HepG2 (cell line): ENCODE results near the gene C2orf74. TPM values are rescaled to one million over a fixed set of nuclear protein-coding genes. Genes with fewer than 3 reads are reported as not detected.

Source experiments
- CHD2 ChIP-seq: IDR thresholded peaks from 2 replicates; pipeline ENCODE4 v1.6.1; 2011; ENCODE audit warnings: low read depth, low read length, improper control_type of control experiment
- DRAP1 ChIP-seq: IDR thresholded peaks from 2 replicates; pipeline ENCODE4 v1.6.1; 2016; ENCODE audit warnings: missing genetic modification reagents, missing compliant biosample characterization
- HIVEP1 ChIP-seq: sonication (generic); formaldehyde crosslinking; IDR thresholded peaks from 2 replicates; pipeline ENCODE4 v1.4.0; 2020; ENCODE audit warnings: mild to moderate bottlenecking, missing genetic modification reagents
- KMT2B ChIP-seq: IDR thresholded peaks from 2 replicates; pipeline ENCODE4 v1.6.1; 2016; ENCODE audit warnings: missing genetic modification reagents, missing compliant biosample characterization
- MLX ChIP-seq: IDR thresholded peaks from 2 replicates; pipeline ENCODE4 v1.6.1; 2016
- REPIN1 ChIP-seq: sonication (generic); formaldehyde crosslinking; IDR thresholded peaks from 2 replicates; pipeline ENCODE4 v1.8.0; 2022; ENCODE audit warnings: missing genetic modification reagents, low read depth, mild to moderate bottlenecking, borderline replicate concordance
- RFX5 ChIP-seq: IDR thresholded peaks from 2 replicates; pipeline ENCODE4 v1.6.1; 2011; ENCODE audit warnings: low read depth, low read length, improper control_type of control experiment
- SALL2 ChIP-seq: sonication (generic); formaldehyde crosslinking; IDR thresholded peaks from 2 replicates; pipeline ENCODE4 v1.8.1; 2023; ENCODE audit warnings: mild to moderate bottlenecking, missing genetic modification reagents, inconsistent platforms
- SMAD9 ChIP-seq: sonication (generic); formaldehyde crosslinking; IDR thresholded peaks from 2 replicates; pipeline ENCODE4 v1.5.1; 2020; ENCODE audit warnings: mild to moderate bottlenecking, missing genetic modification reagents
- SP140L ChIP-seq: sonication (generic); formaldehyde crosslinking; IDR thresholded peaks from 2 replicates; pipeline ENCODE4 v1.4.0; 2020; ENCODE audit warnings: missing genetic modification reagents, borderline replicate concordance
- TFAP4 ChIP-seq: sonication (generic); IDR thresholded peaks from 2 replicates; pipeline ENCODE4 v1.6.1; 2016; ENCODE audit warnings: low read depth, borderline replicate concordance
- TRIM22 ChIP-seq: fragments of 450-650 bp; IDR thresholded peaks from 2 replicates; pipeline ENCODE4 v1.6.1; 2017
- ZIK1 ChIP-seq: sonication (generic); formaldehyde crosslinking; IDR thresholded peaks from 2 replicates; pipeline ENCODE4 v1.5.0; 2020; ENCODE audit warnings: mild to moderate bottlenecking, low read depth, missing genetic modification reagents, borderline replicate concordance
- ZNF138 ChIP-seq: sonication (generic); formaldehyde crosslinking; IDR thresholded peaks from 2 replicates; pipeline ENCODE4 v1.5.0; 2020; ENCODE audit warnings: mild to moderate bottlenecking, low read depth, missing genetic modification reagents
- ZNF251 ChIP-seq: sonication (generic); formaldehyde crosslinking; IDR thresholded peaks from 2 replicates; pipeline ENCODE4 v1.9.0; 2021; ENCODE audit warnings: mild to moderate bottlenecking, missing genetic modification reagents
- ZNF276 ChIP-seq: sonication (generic); formaldehyde crosslinking; IDR thresholded peaks from 2 replicates; pipeline ENCODE4 v1.4.0; 2020; ENCODE audit warnings: mild to moderate bottlenecking, low read depth, missing genetic modification reagents
- ZNF382 ChIP-seq: sonication (generic); formaldehyde crosslinking; IDR thresholded peaks from 2 replicates; pipeline ENCODE4 v1.5.0; 2020; ENCODE audit warnings: missing genetic modification reagents, mild to moderate bottlenecking, borderline replicate concordance
- ZNF576 ChIP-seq: sonication (generic); formaldehyde crosslinking; IDR thresholded peaks from 2 replicates; pipeline ENCODE4 v1.4.0; 2020; ENCODE audit warnings: mild to moderate bottlenecking, missing genetic modification reagents
- ZNF720 ChIP-seq: sonication (generic); formaldehyde crosslinking; IDR thresholded peaks from 2 replicates; pipeline ENCODE4 v1.4.0; 2020; ENCODE audit warnings: missing genetic modification reagents
- ZNF775 ChIP-seq: sonication (generic); formaldehyde crosslinking; IDR thresholded peaks from 2 replicates; pipeline ENCODE4 v1.4.0; 2020; ENCODE audit warnings: missing genetic modification reagents, mild to moderate bottlenecking, moderate library complexity, borderline replicate concordance
- polyA plus RNA-seq, 8 experiments: library from polyadenylated mRNA; depleted of rRNA in 3 of 8; stranded (reverse) in 7 of 8; unstranded in 1 of 8; fragments of >200 nt; fragmentation: Illumina TruSeq in 4 of 8; extraction: Trizol in 4 of 8; gene quantifications; 2 replicates each; pipeline versions ENCODE4 v1.2.1 to v1.2.3, GENCODE V29; 2011 to 2016; ENCODE audit warnings: low read depth in 4 of 8, missing spikeins in 1 of 8, mixed read lengths in 1 of 8; ENCODE audit not compliant: insufficient read depth in 1 of 8
- total RNA-seq, 5 experiments: library from RNA; depleted of rRNA; stranded (reverse); fragments of >200 nt; fragmentation: Illumina TruSeq; extraction: Trizol; gene quantifications; 2 replicates each; pipeline ENCODE4 v1.2.3, GENCODE V29; 2016; ENCODE audit warnings: low read depth in 1 of 5
- TF ChIP-seq, protein P1 (sequence below): sonication (generic); formaldehyde crosslinking; IDR thresholded peaks from 2 replicates; pipeline ENCODE4 v1.8.1; 2023; ENCODE audit warnings: mild to moderate bottlenecking, missing genetic modification reagents

C2orf74 gene
- total and polyA plus RNA-seq, 2 of the 13 experiments (the other 11 are each of a cell fraction or from before 2014, with no cell fraction given): 10.6 to 13.8 TPM

- TF ChIP-seq SALL2 (CRISPR knock-in tag): peak; percentile 63; the same call in 1 of the 2 replicates
- peak; percentile 87 for TF ChIP-seq SP140L (CRISPR knock-in tag)
- peak; percentile 24; the same call in 1 of the 2 replicates for TF ChIP-seq ZNF720 (CRISPR knock-in tag)
- TF ChIP-seq MLX (CRISPR knock-in tag): no peak; the same call in none of the 2 replicates
- TF ChIP-seq CHD2: peak; percentile 92
- peak; percentile 80; the same call in 1 of the 2 replicates for TF ChIP-seq KMT2B
- peak; percentile 84 for TF ChIP-seq HIVEP1
- TF ChIP-seq DRAP1 (CRISPR knock-in tag): peak; percentile 50; the same call in 1 of the 2 replicates
- TF ChIP-seq ZNF382: no peak
- TF ChIP-seq ZIK1 (CRISPR knock-in tag): peak; percentile 94
- TF ChIP-seq ZNF276 (CRISPR knock-in tag): no peak
- TF ChIP-seq ZNF138 (CRISPR knock-in tag): peak; percentile 45; the same call in 1 of the 2 replicates
- TF ChIP-seq ZNF251 (CRISPR knock-in tag): peak; percentile 44; the same call in 1 of the 2 replicates
- TF ChIP-seq TFAP4: peak; percentile 31; the same call in 1 of the 2 replicates
- TF ChIP-seq SMAD9 (CRISPR knock-in tag): no peak
- no peak for TF ChIP-seq TRIM22
- TF ChIP-seq ZNF576 (CRISPR knock-in tag): peak; percentile 13
- TF ChIP-seq REPIN1: peak; percentile 97
- peak; percentile 63 for TF ChIP-seq RFX5
- no peak for TF ChIP-seq ZNF775 (CRISPR knock-in tag)
- TF ChIP-seq, protein P1, sequence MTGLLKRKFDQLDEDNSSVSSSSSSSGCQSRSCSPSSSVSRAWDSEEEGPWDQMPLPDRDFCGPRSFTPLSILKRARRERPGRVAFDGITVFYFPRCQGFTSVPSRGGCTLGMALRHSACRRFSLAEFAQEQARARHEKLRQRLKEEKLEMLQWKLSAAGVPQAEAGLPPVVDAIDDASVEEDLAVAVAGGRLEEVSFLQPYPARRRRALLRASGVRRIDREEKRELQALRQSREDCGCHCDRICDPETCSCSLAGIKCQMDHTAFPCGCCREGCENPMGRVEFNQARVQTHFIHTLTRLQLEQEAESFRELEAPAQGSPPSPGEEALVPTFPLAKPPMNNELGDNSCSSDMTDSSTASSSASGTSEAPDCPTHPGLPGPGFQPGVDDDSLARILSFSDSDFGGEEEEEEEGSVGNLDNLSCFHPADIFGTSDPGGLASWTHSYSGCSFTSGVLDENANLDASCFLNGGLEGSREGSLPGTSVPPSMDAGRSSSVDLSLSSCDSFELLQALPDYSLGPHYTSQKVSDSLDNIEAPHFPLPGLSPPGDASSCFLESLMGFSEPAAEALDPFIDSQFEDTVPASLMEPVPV (CRISPR knock-in tag): peak; percentile 96
Observed at GRCh38 chr2:61176755-61177726, 15.1 kb downstream of the C2orf74 start (continued).
